GM21526 (cell line): Measurements from ENCODE around the gene TP53BP2.
"Not testable (repeated sequence)": the region's sequence is repeated elsewhere in the genome, so short reads cannot be mapped to it uniquely, and the experiment has no call there.

Experiments
- ATAC-seq: cut with Tn5 transposase; IDR thresholded peaks from one replicate; pipeline ENCODE4 v1.9.1; 2021; ENCODE audit warnings: moderate library complexity; ENCODE audit not compliant: unreplicated experiment, low FRiP score

The TP53BP2 gene

GRCh38 chr1:223748405-223748772 is 97.4 kb downstream of the TP53BP2 start:
- no peak for ATAC-seq

- ATAC-seq: no peak
These were observed 97.9 kb downstream of the TP53BP2 start for GRCh38 chr1:223747838-223748335.

- no peak for ATAC-seq
These were observed 100.0 kb downstream of the TP53BP2 start for GRCh38 chr1:223745731-223746130.

GRCh38 chr1:223742856-223743517 is 102.8 kb downstream of the TP53BP2 start:
- ATAC-seq: no peak

GRCh38 chr1:223741861-223742260 is 103.9 kb downstream of the TP53BP2 start:
- no peak for ATAC-seq

- ATAC-seq: not testable (repeated sequence)
These were observed 105.6 kb downstream of the TP53BP2 start for GRCh38 chr1:223740038-223740736.

GRCh38 chr1:223739366-223740037 is 106.2 kb downstream of the TP53BP2 start:
- no peak for ATAC-seq

GRCh38 chr1:223738465-223739365 is 107.0 kb downstream of the TP53BP2 start:
- ATAC-seq: no peak

GRCh38 chr1:223737342-223737741 is 108.4 kb downstream of the TP53BP2 start:
- no peak for ATAC-seq

GRCh38 chr1:223736638-223737037 is 109.1 kb downstream of the TP53BP2 start:
- ATAC-seq: not testable (repeated sequence)

- ATAC-seq: no peak
These were observed 111.6 kb downstream of the TP53BP2 start for GRCh38 chr1:223733898-223734852.

GRCh38 chr1:223732993-223733798 is 112.6 kb downstream of the TP53BP2 start:
- no peak for ATAC-seq

- no peak for ATAC-seq
These were observed 114.5 kb downstream of the TP53BP2 start for GRCh38 chr1:223731133-223731770.

- ATAC-seq: no peak
These were observed 115.1 kb downstream of the TP53BP2 start for GRCh38 chr1:223730479-223731132.

GRCh38 chr1:223729906-223730305 is 115.8 kb downstream of the TP53BP2 start:
- no peak for ATAC-seq
